OCI-LY3 (cell line): ENCODE results near the gene SGIP1.

Experiments used
- H2AFZ ChIP-seq: fragments of 200-600, 300-600 bp; shearing (Covaris generic); 2 replicates; pipeline ENCODE4 v1.6.0; 2014; ENCODE audit warnings: antibody characterized with exemption, low read depth, low read length
- H3K27ac ChIP-seq: fragments of 200-600, 300-600 bp; sonication (generic); 2 replicates; pipeline ENCODE4 v1.5.1; 2014; ENCODE audit warnings: mild to moderate bottlenecking, low read length, moderate library complexity, mixed read lengths
- H3K27me3 ChIP-seq: fragments of 200-600, 300-600 bp; sonication (generic); 2 replicates; pipeline ENCODE4 v1.6.1; 2014; ENCODE audit warnings: low read depth, low read length, mixed read lengths
- H3K36me3 ChIP-seq: fragments of 200-600, 300-600 bp; sonication (generic); replicated peaks from 2 replicates; pipeline ENCODE3; 2014; ENCODE audit warnings: low read depth, low read length, mixed read lengths
- H3K4me1 ChIP-seq: fragments of 300-600, 200-600 bp; sonication (generic); 2 replicates; pipeline ENCODE4 v1.6.1; 2014; ENCODE audit warnings: low read length, mixed read lengths
- H3K4me2 ChIP-seq: fragments of 200-600, 300-600 bp; sonication (generic); 2 replicates; pipeline ENCODE4 v1.6.1; 2014; ENCODE audit warnings: low read length, mixed read lengths
- H3K4me3 ChIP-seq: fragments of 300-600, 200-600 bp; sonication (generic); 2 replicates; pipeline ENCODE4 v1.5.1; 2014; ENCODE audit warnings: antibody characterized with exemption, mild to moderate bottlenecking, low read length, moderate library complexity
- H3K79me2 ChIP-seq: fragments of 300-600, 200-600 bp; shearing (Covaris generic); 2 replicates; pipeline ENCODE4 v1.6.1; 2014; ENCODE audit warnings: mild to moderate bottlenecking, low read length, mixed read lengths
- H3K9ac ChIP-seq: fragments of 300-600, 200-600 bp; shearing (Covaris generic); 2 replicates; pipeline ENCODE4 v1.6.0; 2014; ENCODE audit warnings: mild to moderate bottlenecking, low read length, moderate library complexity
- H3K9me3 ChIP-seq: fragments of 200-600, 300-600 bp; shearing (Covaris generic); 2 replicates; pipeline ENCODE4 v1.6.1; 2014; ENCODE audit warnings: low read length, mixed read lengths; ENCODE audit not compliant: insufficient read depth
- H4K20me1 ChIP-seq: fragments of 200-600, 300-600 bp; sonication (generic); 2 replicates; pipeline ENCODE4 v1.6.1; 2016; ENCODE audit warnings: low read length, mixed read lengths; ENCODE audit not compliant: insufficient read depth
- EZH2phosphoT487 ChIP-seq: fragments of 200-600 bp; shearing (Covaris generic); IDR thresholded peaks from 2 replicates; pipeline ENCODE4 v1.6.1; 2018; ENCODE audit warnings: antibody characterized with exemption, mixed run types, low read depth
- TF ChIP-seq, protein P1 (sequence below): fragments of 200-600, 300-600 bp; sonication (generic); IDR thresholded peaks from 2 replicates; pipeline ENCODE4 v1.5.1; 2014; ENCODE audit warnings: antibody characterized with exemption, low read length, low read depth

SGIP1 gene

DNA sequence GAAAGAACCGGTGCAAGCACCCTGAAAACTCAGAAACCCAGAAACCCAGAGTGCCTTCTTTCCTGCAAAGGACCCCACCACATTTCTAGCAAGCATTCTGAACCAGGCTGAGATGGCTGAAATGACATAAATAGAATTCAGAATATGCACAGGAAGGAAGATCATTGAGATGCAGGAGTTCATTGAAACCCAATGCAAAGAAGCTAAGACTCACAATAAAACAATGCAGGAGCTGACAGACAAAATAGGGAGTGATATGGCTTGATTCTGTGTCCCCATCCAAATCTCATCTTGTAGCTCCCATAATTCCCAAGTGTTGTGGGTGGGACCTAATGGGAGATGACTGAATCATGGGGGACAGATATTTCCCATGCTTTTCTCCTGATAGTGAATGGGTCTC, 22.8 kb upstream of the SGIP1 start:
- Histone ChIP-seq H3K4me2 (no peak overlapping the region), H3K36me3 (no peaks in the 10 kb centered on the region), H3K9ac (no peak overlapping the region), H3K4me1 (no peaks in the 10 kb centered on the region), H2AFZ (no peak overlapping the region), H4K20me1 (no peaks in the 10 kb centered on the region), H3K79me2 (no peaks in the 10 kb centered on the region), H3K9me3 (no peaks in the 10 kb centered on the region), H3K4me3 (no peak overlapping the region), H3K27ac (no peak overlapping the region), H3K27me3 (peaks cover 3% of the 10 kb centered on the region; the same call in 1 of the 2 replicates)
- TF ChIP-seq, protein P1, sequence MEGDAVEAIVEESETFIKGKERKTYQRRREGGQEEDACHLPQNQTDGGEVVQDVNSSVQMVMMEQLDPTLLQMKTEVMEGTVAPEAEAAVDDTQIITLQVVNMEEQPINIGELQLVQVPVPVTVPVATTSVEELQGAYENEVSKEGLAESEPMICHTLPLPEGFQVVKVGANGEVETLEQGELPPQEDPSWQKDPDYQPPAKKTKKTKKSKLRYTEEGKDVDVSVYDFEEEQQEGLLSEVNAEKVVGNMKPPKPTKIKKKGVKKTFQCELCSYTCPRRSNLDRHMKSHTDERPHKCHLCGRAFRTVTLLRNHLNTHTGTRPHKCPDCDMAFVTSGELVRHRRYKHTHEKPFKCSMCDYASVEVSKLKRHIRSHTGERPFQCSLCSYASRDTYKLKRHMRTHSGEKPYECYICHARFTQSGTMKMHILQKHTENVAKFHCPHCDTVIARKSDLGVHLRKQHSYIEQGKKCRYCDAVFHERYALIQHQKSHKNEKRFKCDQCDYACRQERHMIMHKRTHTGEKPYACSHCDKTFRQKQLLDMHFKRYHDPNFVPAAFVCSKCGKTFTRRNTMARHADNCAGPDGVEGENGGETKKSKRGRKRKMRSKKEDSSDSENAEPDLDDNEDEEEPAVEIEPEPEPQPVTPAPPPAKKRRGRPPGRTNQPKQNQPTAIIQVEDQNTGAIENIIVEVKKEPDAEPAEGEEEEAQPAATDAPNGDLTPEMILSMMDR: no peak
- TF ChIP-seq EZH2phosphoT487: no peak

GRCh38 chr1:66517959-66518358, 16.0 kb upstream of the SGIP1 start:
- Histone ChIP-seq H3K4me3 (no peak overlapping the region), H3K36me3 (no peaks in the 10 kb centered on the region), H3K79me2 (no peaks in the 10 kb centered on the region), H3K4me2 (no peak overlapping the region), H3K27ac (no peak overlapping the region), H3K4me1 (no peaks in the 10 kb centered on the region), H3K9me3 (no peaks in the 10 kb centered on the region), H3K9ac (no peak overlapping the region), H3K27me3 (no peaks in the 10 kb centered on the region), H2AFZ (no peak overlapping the region), H4K20me1 (no peaks in the 10 kb centered on the region)
- TF ChIP-seq, protein P1: no peak
- TF ChIP-seq EZH2phosphoT487: no peak

DNA sequence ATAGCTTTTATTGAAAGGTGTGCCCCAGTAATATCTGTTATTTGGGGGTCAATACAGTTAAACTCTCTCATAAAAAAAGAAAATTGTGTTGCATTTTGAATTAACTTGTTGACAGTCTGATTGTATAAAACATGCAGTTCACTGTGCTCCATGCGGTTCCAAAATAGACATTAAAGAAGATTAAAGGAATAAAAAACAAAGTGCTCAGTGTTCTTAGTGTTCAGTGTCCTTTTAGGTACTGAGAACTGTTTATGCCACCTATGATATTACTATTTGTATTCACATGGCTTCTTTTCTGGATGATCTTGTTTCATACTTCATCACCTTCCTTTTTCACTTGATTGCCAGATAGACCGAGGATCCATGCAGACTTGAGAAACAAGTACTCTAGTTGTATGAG, 15.3 kb upstream of the SGIP1 start:
- TF ChIP-seq EZH2phosphoT487: no peak
- TF ChIP-seq, protein P1: no peak
- Histone ChIP-seq H3K27ac (no peak overlapping the region), H3K9me3 (no peaks in the 10 kb centered on the region), H3K27me3 (no peaks in the 10 kb centered on the region), H3K4me2 (no peak overlapping the region), H3K4me3 (no peak overlapping the region), H3K4me1 (no peaks in the 10 kb centered on the region), H4K20me1 (no peaks in the 10 kb centered on the region), H3K36me3 (no peaks in the 10 kb centered on the region), H3K79me2 (no peaks in the 10 kb centered on the region), H3K9ac (no peak overlapping the region), H2AFZ (no peak overlapping the region)

DNA sequence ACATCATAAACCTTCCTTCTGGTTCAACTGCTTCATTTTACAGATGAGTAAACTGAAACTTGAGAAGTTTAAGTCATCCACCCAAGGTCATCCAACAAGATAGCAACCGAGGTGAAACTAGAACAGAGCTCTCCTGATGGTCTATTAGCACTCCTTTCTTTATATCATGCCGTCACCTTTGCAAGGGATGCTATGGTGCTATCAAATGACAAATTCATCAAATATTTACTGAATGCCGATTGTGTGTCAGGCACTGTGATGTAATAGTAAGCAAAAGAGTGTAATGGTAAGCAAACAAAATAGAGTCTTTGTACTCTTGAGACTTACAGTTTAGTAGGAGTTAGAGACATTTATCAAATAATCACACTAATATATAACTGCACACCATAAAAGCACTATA, 14.0 kb upstream of the SGIP1 start:
- Histone ChIP-seq H3K9me3 (no peaks in the 10 kb centered on the region), H3K27me3 (no peaks in the 10 kb centered on the region), H3K27ac (no peak overlapping the region), H3K36me3 (no peaks in the 10 kb centered on the region), H3K4me1 (no peaks in the 10 kb centered on the region), H3K4me3 (no peak overlapping the region), H4K20me1 (no peaks in the 10 kb centered on the region), H2AFZ (no peak overlapping the region), H3K9ac (no peak overlapping the region), H3K4me2 (no peak overlapping the region), H3K79me2 (no peaks in the 10 kb centered on the region)
- TF ChIP-seq, protein P1: no peak
- no peak for TF ChIP-seq EZH2phosphoT487
